T-helper 2 cell treated with Interferon-gamma antibody and Interleukin-4, amounts not matched to agents 5 μg/mL and 100 μg/mL, for 36 hours (primary cell): Measurements from ENCODE around the gene SRRM4.
"Not testable (repeated sequence)": the region's sequence is repeated elsewhere in the genome, so short reads cannot be mapped to it uniquely, and the experiment has no call there.

Source experiments
- DNase-seq: peaks from one replicate; pipeline ENCODE4 v3.0.0; 2021; ENCODE audit warnings: low spot score
- H3K27ac Mint-ChIP-seq: one replicate; pipeline ENCODE4 v1.8.0; 2021; ENCODE audit warnings: mild to moderate bottlenecking, mixed read lengths
- H3K27me3 Mint-ChIP-seq: one replicate; pipeline ENCODE4 v1.8.0; 2021; ENCODE audit warnings: low read depth, mixed read lengths
- H3K36me3 Mint-ChIP-seq: one replicate; pipeline ENCODE4 v1.8.0; 2021; ENCODE audit warnings: low read depth, mixed read lengths
- H3K4me1 Mint-ChIP-seq: one replicate; pipeline ENCODE4 v1.8.0; 2021; ENCODE audit warnings: low read depth, mixed read lengths
- H3K4me3 Mint-ChIP-seq: one replicate; pipeline ENCODE4 v1.8.0; 2022; ENCODE audit warnings: mild to moderate bottlenecking, moderate library complexity, mixed read lengths
- H3K9me3 Mint-ChIP-seq: one replicate; pipeline ENCODE4 v1.8.0; 2021; ENCODE audit warnings: mixed read lengths

Gene SRRM4

GRCh38 chr12:118982984-118983761 lies 1.8 kb downstream of the SRRM4 start:
- peaks cover 27% of the 10 kb centered on the region for H3K27me3 Mint-ChIP-seq
- H3K9me3 Mint-ChIP-seq = no peaks in the 10 kb centered on the region
- no peak overlapping the region for H3K4me3 Mint-ChIP-seq
- no peaks in the 10 kb centered on the region for H3K4me1 Mint-ChIP-seq
- no peak overlapping the region for H3K27ac Mint-ChIP-seq
- DNase-seq = no peak
- H3K36me3 Mint-ChIP-seq = no peaks in the 10 kb centered on the region

GRCh38 chr12:118984161-118984943 lies 3.0 kb downstream of the SRRM4 start:
- peaks cover 27% of the 10 kb centered on the region for H3K27me3 Mint-ChIP-seq
- no peaks in the 10 kb centered on the region for H3K36me3 Mint-ChIP-seq

GRCh38 chr12:118986050-118986449 lies 4.7 kb downstream of the SRRM4 start:
- H3K27me3 Mint-ChIP-seq = peaks cover 15% of the 10 kb centered on the region
- H3K36me3 Mint-ChIP-seq = no peaks in the 10 kb centered on the region
- no peak overlapping the region for H3K27ac Mint-ChIP-seq
- H3K4me3 Mint-ChIP-seq = no peak overlapping the region
- H3K9me3 Mint-ChIP-seq = no peaks in the 10 kb centered on the region
- H3K4me1 Mint-ChIP-seq = no peaks in the 10 kb centered on the region
- no peak for DNase-seq

More at GRCh38 chr12:118984161-118984943, 3.0 kb downstream of the SRRM4 start:
- no peak overlapping the region for H3K4me3 Mint-ChIP-seq
- H3K4me1 Mint-ChIP-seq = no peaks in the 10 kb centered on the region
- H3K9me3 Mint-ChIP-seq = no peaks in the 10 kb centered on the region
- no peak for DNase-seq
- H3K27ac Mint-ChIP-seq = no peak overlapping the region

GRCh38 chr12:118999107-118999506 lies 17.8 kb downstream of the SRRM4 start:
- Mint-ChIP-seq H3K27me3 (no peaks in the 10 kb centered on the region), H3K4me1 (no peaks in the 10 kb centered on the region), H3K27ac (no peak overlapping the region), H3K36me3 (no peaks in the 10 kb centered on the region), H3K4me3 (no peak overlapping the region), H3K9me3 (no peaks in the 10 kb centered on the region)
- no peak for DNase-seq

GRCh38 chr12:119005085-119005484 lies 23.7 kb downstream of the SRRM4 start:
- H3K27ac Mint-ChIP-seq = no peak overlapping the region

GRCh38 chr12:119005913-119006312 lies 24.6 kb downstream of the SRRM4 start:
- Mint-ChIP-seq H3K36me3 (no peaks in the 10 kb centered on the region), H3K27me3 (peaks cover 8% of the 10 kb centered on the region), H3K4me1 (no peaks in the 10 kb centered on the region), H3K9me3 (no peaks in the 10 kb centered on the region), H3K27ac (no peak overlapping the region), H3K4me3 (no peak overlapping the region)
- no peak for DNase-seq

More at GRCh38 chr12:119005085-119005484, 23.7 kb downstream of the SRRM4 start:
- Mint-ChIP-seq H3K27me3 (peaks cover 8% of the 10 kb centered on the region), H3K9me3 (no peaks in the 10 kb centered on the region), H3K36me3 (no peaks in the 10 kb centered on the region), H3K4me1 (no peaks in the 10 kb centered on the region), H3K4me3 (no peak overlapping the region)
- no peak for DNase-seq

GRCh38 chr12:119006746-119007145 lies 25.4 kb downstream of the SRRM4 start:
- no peaks in the 10 kb centered on the region for H3K4me1 Mint-ChIP-seq
- no peaks in the 10 kb centered on the region for H3K9me3 Mint-ChIP-seq
- H3K27ac Mint-ChIP-seq = no peak overlapping the region
- peaks cover 8% of the 10 kb centered on the region for H3K27me3 Mint-ChIP-seq
- no peaks in the 10 kb centered on the region for H3K36me3 Mint-ChIP-seq
- no peak overlapping the region for H3K4me3 Mint-ChIP-seq
- no peak for DNase-seq

- not testable (repeated sequence) for H3K4me3 Mint-ChIP-seq, DNase-seq, H3K27ac Mint-ChIP-seq, H3K9me3 Mint-ChIP-seq, H3K36me3 Mint-ChIP-seq, H3K27me3 Mint-ChIP-seq, H3K4me1 Mint-ChIP-seq
Measured at GRCh38 chr12:119008273-119008672, 26.9 kb downstream of the SRRM4 start.

GRCh38 chr12:119008691-119009221 lies 27.4 kb downstream of the SRRM4 start:
- Mint-ChIP-seq H3K27ac (no peak overlapping the region), H3K4me3 (no peak overlapping the region), H3K27me3 (peaks cover 8% of the 10 kb centered on the region), H3K4me1 (no peaks in the 10 kb centered on the region), H3K9me3 (peaks cover 5% of the 10 kb centered on the region), H3K36me3 (no peaks in the 10 kb centered on the region)
- no peak for DNase-seq

GRCh38 chr12:119011231-119011630 lies 29.9 kb downstream of the SRRM4 start:
- no peaks in the 10 kb centered on the region for H3K4me1 Mint-ChIP-seq
- no peak overlapping the region for H3K27ac Mint-ChIP-seq
- no peak for DNase-seq
- H3K27me3 Mint-ChIP-seq = peaks cover 8% of the 10 kb centered on the region
- no peaks in the 10 kb centered on the region for H3K36me3 Mint-ChIP-seq
- peaks cover 5% of the 10 kb centered on the region for H3K9me3 Mint-ChIP-seq
- H3K4me3 Mint-ChIP-seq = no peak overlapping the region

- no peaks in the 10 kb centered on the region for H3K36me3 Mint-ChIP-seq
- H3K27me3 Mint-ChIP-seq = peaks cover 8% of the 10 kb centered on the region
- DNase-seq = no peak
- H3K27ac Mint-ChIP-seq = no peak overlapping the region
- H3K4me3 Mint-ChIP-seq = no peak overlapping the region
- no peaks in the 10 kb centered on the region for H3K4me1 Mint-ChIP-seq
- peaks cover 5% of the 10 kb centered on the region for H3K9me3 Mint-ChIP-seq
Measured at GRCh38 chr12:119012179-119012578, 30.8 kb downstream of the SRRM4 start.

- no peaks in the 10 kb centered on the region for H3K36me3 Mint-ChIP-seq
- no peak overlapping the region for H3K4me3 Mint-ChIP-seq
- no peak overlapping the region for H3K27ac Mint-ChIP-seq
- H3K9me3 Mint-ChIP-seq = peaks cover 5% of the 10 kb centered on the region
- no peaks in the 10 kb centered on the region for H3K4me1 Mint-ChIP-seq
- DNase-seq = no peak
- peaks cover 8% of the 10 kb centered on the region for H3K27me3 Mint-ChIP-seq
Measured at GRCh38 chr12:119013023-119013422, 31.7 kb downstream of the SRRM4 start.

GRCh38 chr12:119014368-119014767 lies 33.0 kb downstream of the SRRM4 start:
- H3K27ac Mint-ChIP-seq = no peak overlapping the region
- no peak for DNase-seq
- no peaks in the 10 kb centered on the region for H3K36me3 Mint-ChIP-seq
- H3K4me3 Mint-ChIP-seq = no peak overlapping the region
- peaks cover 5% of the 10 kb centered on the region for H3K9me3 Mint-ChIP-seq
- peaks cover 1% of the 10 kb centered on the region for H3K27me3 Mint-ChIP-seq
- H3K4me1 Mint-ChIP-seq = no peaks in the 10 kb centered on the region

- Mint-ChIP-seq H3K9me3 (peaks cover 5% of the 10 kb centered on the region), H3K27me3 (no peaks in the 10 kb centered on the region)
Measured at GRCh38 chr12:119016715-119017114, 35.4 kb downstream of the SRRM4 start.

More at GRCh38 chr12:119016715-119017114, 35.4 kb downstream of the SRRM4 start:
- no peak for DNase-seq
- H3K4me1 Mint-ChIP-seq = no peaks in the 10 kb centered on the region
- no peak overlapping the region for H3K4me3 Mint-ChIP-seq
- no peaks in the 10 kb centered on the region for H3K36me3 Mint-ChIP-seq
- no peak overlapping the region for H3K27ac Mint-ChIP-seq
